Measurements from ENCODE around the gene GRM8. TPM values are rescaled to one million over a fixed set of nuclear protein-coding genes. Genes with fewer than 3 reads are reported as not detected.
"Not testable (repeated sequence)": the region's sequence is repeated elsewhere in the genome, so short reads cannot be mapped to it uniquely, and the experiment has no call there.

GRM8 gene
- total RNA-seq, 1 experiment from 2014 or later: 1.8 TPM

GRCh38 chr7:126901041-126901765, 351.5 kb downstream of the GRM8 start:
- not testable (repeated sequence) for H2BK20ac ChIP-seq (ENCODE audit: low read depth, low read length, poor library complexity, severe bottlenecking); H3T11ph ChIP-seq (ENCODE audit: low read length); H2BK5ac ChIP-seq (ENCODE audit: insufficient read length, low read length); H3K9me3 ChIP-seq (ENCODE audit: control insufficient read depth, low read depth, low read length); H3K36me3 Mint-ChIP-seq (ENCODE audit: insufficient read depth in 1 of 3, low read depth in 3 of 3); H3K4me3 Mint-ChIP-seq; H2BK120ac ChIP-seq (ENCODE audit: low read depth, low read length, poor library complexity, severe bottlenecking); H3K79me2 ChIP-seq (ENCODE audit: insufficient read depth, low read length); H3K27ac Mint-ChIP-seq; H3K27ac ChIP-seq (ENCODE audit: insufficient read length, low read depth, low read length); H2BK15ac ChIP-seq (ENCODE audit: low read depth, low read length); H3K18ac ChIP-seq (ENCODE audit: insufficient read length, low read depth, low read length); H3K4me2 ChIP-seq (ENCODE audit: insufficient read depth, insufficient read length, low read length); DNase-seq; H4K20me1 ChIP-seq (ENCODE audit: control insufficient read depth, insufficient read depth, insufficient read length); H3K23me2 ChIP-seq (ENCODE audit: insufficient read length, low read depth, low read length, poor library complexity, severe bottlenecking); H3K9ac ChIP-seq (ENCODE audit: extremely low read depth, insufficient read length, low read length); H4K91ac ChIP-seq (ENCODE audit: insufficient read length, low read depth, low read length); H3K27me3 ChIP-seq (ENCODE audit: insufficient read depth, low read length); H3K79me1 ChIP-seq (ENCODE audit: insufficient read depth, low read depth, low read length, poor library complexity, severe bottlenecking); H3K27me3 Mint-ChIP-seq (ENCODE audit: low read depth); H3K23ac ChIP-seq (ENCODE audit: insufficient read length, low read depth, low read length); H3K56ac ChIP-seq (ENCODE audit: insufficient read length, low read depth, low read length); H3K9me3 Mint-ChIP-seq; H2AK5ac ChIP-seq (ENCODE audit: insufficient read length, low read length); H3K4ac ChIP-seq (ENCODE audit: low read depth, low read length); H2AFZ ChIP-seq (ENCODE audit: low read length); H4K5ac ChIP-seq (ENCODE audit: insufficient read length, low read depth, low read length); H4K8ac ChIP-seq (replicated peaks; ENCODE audit: insufficient read length, low read depth, low read length); H3K4me1 ChIP-seq (ENCODE audit: insufficient read depth, low read length); H3K14ac ChIP-seq (ENCODE audit: insufficient read depth, low read length); H2BK12ac ChIP-seq (ENCODE audit: insufficient read length, low read depth, low read length)
- peaks cover 6 to 15% of the 10 kb centered on the region in 2 experiments for H3K4me1 Mint-ChIP-seq
- WGBS (ENCODE audit: extremely low coverage, insufficient read length, low lambda C conversion rate): no CpG with 5 or more reads among the region's 6 CpGs

DNA sequence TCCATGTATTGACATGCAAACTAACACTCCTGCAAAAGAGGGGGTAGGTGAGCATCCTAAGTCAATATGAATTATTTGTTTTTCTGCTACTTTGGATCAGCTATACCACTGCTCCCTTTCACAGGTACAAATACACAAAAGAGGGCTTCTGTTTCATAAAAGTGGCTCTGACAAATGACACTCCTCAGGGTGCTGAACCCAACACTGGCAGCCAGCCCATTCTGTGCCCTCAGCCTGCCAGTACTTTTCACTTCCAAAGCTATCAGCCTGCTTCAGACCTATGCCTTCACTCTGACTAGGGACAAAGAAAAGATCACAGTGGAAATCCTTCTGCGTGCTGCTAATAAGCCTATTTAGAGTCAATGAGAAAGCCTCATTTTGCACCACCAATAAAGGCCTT, 364.8 kb downstream of the GRM8 start:
- H3K23me2 ChIP-seq (ENCODE audit: insufficient read length, low read depth, low read length, poor library complexity, severe bottlenecking); H2AFZ ChIP-seq (ENCODE audit: low read length); H3K4ac ChIP-seq (ENCODE audit: low read depth, low read length); H2BK120ac ChIP-seq (ENCODE audit: low read depth, low read length, poor library complexity, severe bottlenecking); H3K9me3 ChIP-seq (ENCODE audit: control insufficient read depth, low read depth, low read length); H4K20me1 ChIP-seq (ENCODE audit: control insufficient read depth, insufficient read depth, insufficient read length); H3K9me3 Mint-ChIP-seq; H3K27ac Mint-ChIP-seq; H3K27me3 ChIP-seq (ENCODE audit: insufficient read depth, low read length); H2BK12ac ChIP-seq (ENCODE audit: insufficient read length, low read depth, low read length); H3K56ac ChIP-seq (ENCODE audit: insufficient read length, low read depth, low read length); H2BK15ac ChIP-seq (ENCODE audit: low read depth, low read length); H3K4me2 ChIP-seq (ENCODE audit: insufficient read depth, insufficient read length, low read length); H3K36me3 Mint-ChIP-seq (ENCODE audit: insufficient read depth in 1 of 3, low read depth in 3 of 3); H3K79me2 ChIP-seq (ENCODE audit: insufficient read depth, low read length); H3K18ac ChIP-seq (ENCODE audit: insufficient read length, low read depth, low read length); H4K91ac ChIP-seq (ENCODE audit: insufficient read length, low read depth, low read length); H3T11ph ChIP-seq (ENCODE audit: low read length); H3K14ac ChIP-seq (ENCODE audit: insufficient read depth, low read length); H3K4me1 ChIP-seq (ENCODE audit: insufficient read depth, low read length); H3K79me1 ChIP-seq (ENCODE audit: insufficient read depth, low read depth, low read length, poor library complexity, severe bottlenecking); H3K27me3 Mint-ChIP-seq (ENCODE audit: low read depth); H2AK5ac ChIP-seq (ENCODE audit: insufficient read length, low read length); H3K9ac ChIP-seq (ENCODE audit: extremely low read depth, insufficient read length, low read length); H4K8ac ChIP-seq (replicated peaks; ENCODE audit: insufficient read length, low read depth, low read length); H2BK5ac ChIP-seq (ENCODE audit: insufficient read length, low read length); DNase-seq; H3K4me3 Mint-ChIP-seq; H2BK20ac ChIP-seq (ENCODE audit: low read depth, low read length, poor library complexity, severe bottlenecking); H4K5ac ChIP-seq (ENCODE audit: insufficient read length, low read depth, low read length); H3K27ac ChIP-seq (ENCODE audit: insufficient read length, low read depth, low read length); H3K23ac ChIP-seq (ENCODE audit: insufficient read length, low read depth, low read length): not testable (repeated sequence)
- H3K4me1 Mint-ChIP-seq: peaks cover 6 to 14% of the 10 kb centered on the region in 2 experiments
- no CpG with 5 or more reads among the region's 1 CpG for WGBS (ENCODE audit: extremely low coverage, insufficient read length, low lambda C conversion rate)

Data from H9 (cell line).